Muscle of leg (tissue), 11 donors: ENCODE results near the gene UNC5A. TPM values are rescaled to one million over a fixed set of nuclear protein-coding genes. Genes with fewer than 3 reads are reported as not detected.

ENCODE experiments used
- DNase-seq: peaks from one replicate; pipeline ENCODE4 v3.0.0; 2013
- H3K27ac ChIP-seq: one replicate; pipeline ENCODE4 v1.5.1; 2013; ENCODE audit warnings: mild to moderate bottlenecking, low read length, control low read depth
- H3K27me3 ChIP-seq: one replicate; pipeline ENCODE4 v1.6.1; 2013; ENCODE audit warnings: low read length; ENCODE audit not compliant: control insufficient read depth, insufficient read depth
- H3K36me3 ChIP-seq: one replicate; pipeline ENCODE4 v1.6.1; 2013; ENCODE audit warnings: low read length; ENCODE audit not compliant: control insufficient read depth, insufficient read depth
- H3K4me1 ChIP-seq: one replicate; pipeline ENCODE4 v1.6.1; 2013; ENCODE audit warnings: low read length; ENCODE audit not compliant: control insufficient read depth, insufficient read depth
- H3K4me3 ChIP-seq: one replicate; pipeline ENCODE4 v1.5.1; 2013; ENCODE audit warnings: low read length, control low read depth
- H3K9me3 ChIP-seq: replicated peaks from 2 replicates; pipeline ENCODE4 v1.6.1; 2013; ENCODE audit warnings: low read depth, low read length; ENCODE audit not compliant: control insufficient read depth
- WGBS: methylation state at CpG from one replicate; pipeline ENCODE4 v1.1.5; 2013; ENCODE audit warnings: missing lambda C conversion rate; ENCODE audit not compliant: insufficient coverage; 5-methylcytosine and 5-hydroxymethylcytosine counted together
- polyA plus RNA-seq, 8 donors: library from polyadenylated mRNA; unstranded; fragments of 120-200 nt; gene quantifications; one replicate each; pipeline versions ENCODE4 v1.2.1 to v1.2.3, GENCODE V29; 2013; ENCODE audit warnings: inconsistent platforms in 1 of 8, low replicate concordance in 1 of 8; ENCODE audit not compliant: insufficient read length in 8 of 8, insufficient read depth in 1 of 8
- total RNA-seq: library from RNA; stranded (reverse); fragments of 120-200 nt; gene quantifications from one replicate; pipeline ENCODE4 v1.2.4, GENCODE V29; 2013

UNC5A gene
- total and polyA plus RNA-seq, 9 donors = 0.62 to 2.1 (median 1.5) TPM

GRCh38 chr5:176813587-176814312 lies 3.4 kb downstream of the UNC5A start:
- no peak for DNase-seq
- Histone ChIP-seq H3K27me3 (peaks cover 82% of the 10 kb centered on the region), H3K27ac (no peak overlapping the region), H3K9me3 (no peaks in the 10 kb centered on the region), H3K4me3 (no peak overlapping the region), H3K4me1 (peaks cover 28% of the 10 kb centered on the region), H3K36me3 (no peaks in the 10 kb centered on the region)
- 59% methylated on average over 16 of the region's 16 CpGs for WGBS

- Histone ChIP-seq H3K36me3 (no peaks in the 10 kb centered on the region), H3K27ac (no peak overlapping the region), H3K4me1 (peaks cover 27% of the 10 kb centered on the region), H3K9me3 (no peaks in the 10 kb centered on the region), H3K4me3 (no peak overlapping the region), H3K27me3 (peaks cover 82% of the 10 kb centered on the region)
- DNase-seq = no peak
- WGBS = 66% methylated on average over 4 of the region's 6 CpGs
These were observed 3.9 kb downstream of the UNC5A start for GRCh38 chr5:176814313-176814685.

- Histone ChIP-seq H3K36me3 (no peaks in the 10 kb centered on the region), H3K27me3 (peaks cover 82% of the 10 kb centered on the region), H3K27ac (no peak overlapping the region), H3K4me3 (no peak overlapping the region), H3K9me3 (no peaks in the 10 kb centered on the region), H3K4me1 (peaks cover 22% of the 10 kb centered on the region)
- no peak for DNase-seq
- 59% methylated on average over 5 of the region's 10 CpGs for WGBS
These were observed 4.6 kb downstream of the UNC5A start for GRCh38 chr5:176814836-176815438.

GRCh38 chr5:176816043-176816745 lies 5.8 kb downstream of the UNC5A start:
- Histone ChIP-seq H3K9me3 (no peaks in the 10 kb centered on the region), H3K4me3 (no peak overlapping the region), H3K4me1 (peaks cover 17% of the 10 kb centered on the region), H3K27me3 (peaks cover 86% of the 10 kb centered on the region), H3K27ac (no peak overlapping the region), H3K36me3 (no peaks in the 10 kb centered on the region)
- WGBS = 56% methylated on average over 4 of the region's 5 CpGs
- peak; percentile 23 for DNase-seq

- WGBS = 26% methylated on average over 8 of the region's 9 CpGs
These were observed 6.5 kb downstream of the UNC5A start for GRCh38 chr5:176816791-176817347.

GRCh38 chr5:176817369-176817840 lies 7.0 kb downstream of the UNC5A start:
- Histone ChIP-seq H3K27me3 (peaks cover 80% of the 10 kb centered on the region), H3K4me1 (peaks cover 15% of the 10 kb centered on the region), H3K4me3 (no peak overlapping the region), H3K9me3 (no peaks in the 10 kb centered on the region), H3K27ac (no peak overlapping the region), H3K36me3 (no peaks in the 10 kb centered on the region)
- no peak for DNase-seq
- 0% methylated on average over 28 of the region's 42 CpGs for WGBS

More at GRCh38 chr5:176816791-176817347, 6.5 kb downstream of the UNC5A start:
- Histone ChIP-seq H3K4me1 (peaks cover 15% of the 10 kb centered on the region), H3K27ac (no peak overlapping the region), H3K27me3 (peaks cover 82% of the 10 kb centered on the region), H3K4me3 (no peak overlapping the region), H3K36me3 (no peaks in the 10 kb centered on the region), H3K9me3 (no peaks in the 10 kb centered on the region)
- DNase-seq = no peak

GRCh38 chr5:176817841-176818377 lies 7.5 kb downstream of the UNC5A start:
- no peak for DNase-seq
- peaks cover 15% of the 10 kb centered on the region for H3K4me1 ChIP-seq
- H3K4me3 ChIP-seq = no peak overlapping the region
- H3K36me3 ChIP-seq = no peaks in the 10 kb centered on the region
- no peak overlapping the region for H3K27ac ChIP-seq
- H3K9me3 ChIP-seq = no peaks in the 10 kb centered on the region
- peaks cover 78% of the 10 kb centered on the region for H3K27me3 ChIP-seq
- WGBS = under 1% methylated on average over 53 of the region's 55 CpGs

- 52% methylated on average over 6 of the region's 12 CpGs for WGBS
- no peak for DNase-seq
- no peaks in the 10 kb centered on the region for H3K36me3 ChIP-seq
- no peaks in the 10 kb centered on the region for H3K9me3 ChIP-seq
- peaks cover 15% of the 10 kb centered on the region for H3K4me1 ChIP-seq
- no peak overlapping the region for H3K4me3 ChIP-seq
- no peak overlapping the region for H3K27ac ChIP-seq
- H3K27me3 ChIP-seq = peaks cover 77% of the 10 kb centered on the region
These were observed 8.2 kb downstream of the UNC5A start for GRCh38 chr5:176818391-176819098.

GRCh38 chr5:176819476-176819875 lies 9.1 kb downstream of the UNC5A start:
- no peaks in the 10 kb centered on the region for H3K36me3 ChIP-seq
- no peak for DNase-seq
- H3K9me3 ChIP-seq = no peaks in the 10 kb centered on the region
- no peak overlapping the region for H3K27ac ChIP-seq
- H3K4me3 ChIP-seq = no peak overlapping the region
- 81% methylated on average over 3 of the region's 5 CpGs for WGBS
- H3K27me3 ChIP-seq = peaks cover 75% of the 10 kb centered on the region
- H3K4me1 ChIP-seq = peaks cover 15% of the 10 kb centered on the region
